Calu3 (cell line): ENCODE results near the gene NPC1. TPM values are rescaled to one million over a fixed set of nuclear protein-coding genes. Genes with fewer than 3 reads are reported as not detected.
"Not testable (repeated sequence)": the region's sequence is repeated elsewhere in the genome, so short reads cannot be mapped to it uniquely, and the experiment has no call there.

Experiments
- BruUV-seq: library from RNA; stranded (reverse); fragments of 400-500 nt; replicated peaks from 2 replicates; lab custom pipeline; 2021; lab: Mats Ljungman, UMichigan
- CTCF ChIA-PET: fragments of 300-600 bp; sonication (Branson Sonifier 250); formaldehyde crosslinking; loops from one replicate; lab custom pipeline; 2022; ENCODE audit warnings: antibody characterized with exemption; lab: Charles Lee
- DNase-seq: peaks from one replicate; pipeline ENCODE4 v3.0.0; 2022
- H3K27ac Mint-ChIP-seq: one replicate; pipeline ENCODE4 v1.8.0; 2022; ENCODE audit warnings: mixed read lengths; ENCODE audit not compliant: unreplicated experiment
- H3K27me3 Mint-ChIP-seq: one replicate; pipeline ENCODE4 v1.8.0; 2022; ENCODE audit warnings: mixed read lengths; ENCODE audit not compliant: unreplicated experiment
- H3K36me3 Mint-ChIP-seq: one replicate; pipeline ENCODE4 v1.8.0; 2022; ENCODE audit warnings: mild to moderate bottlenecking, moderate library complexity, mixed read lengths; ENCODE audit not compliant: insufficient read depth, unreplicated experiment
- H3K4me1 Mint-ChIP-seq: one replicate; pipeline ENCODE4 v1.8.0; 2022; ENCODE audit warnings: mild to moderate bottlenecking, low read depth, mixed read lengths; ENCODE audit not compliant: unreplicated experiment
- H3K4me3 Mint-ChIP-seq: one replicate; pipeline ENCODE4 v1.8.0; 2022; ENCODE audit warnings: mild to moderate bottlenecking, low read depth, moderate library complexity, mixed read lengths; ENCODE audit not compliant: unreplicated experiment
- H3K9me3 Mint-ChIP-seq: one replicate; pipeline ENCODE4 v1.8.0; 2022; ENCODE audit warnings: low read depth, mixed read lengths; ENCODE audit not compliant: unreplicated experiment
- CTCF ChIP-seq: fragments of 200-600 bp; IDR thresholded peaks from one replicate; pipeline ENCODE4 v1.8.0; 2022; ENCODE audit warnings: antibody characterized with exemption; ENCODE audit not compliant: unreplicated experiment
- intact Hi-C: fragments of 100-400 bp; cut with micrococcal nuclease; formaldehyde crosslinking; loops from one replicate; pipeline ENCODE4 v1.10.0; 2022; ENCODE audit not compliant: unreplicated experiment
- total RNA-seq: library from RNA; stranded (reverse); gene quantifications from 2 replicates; pipeline ENCODE4 v1.2.3, GENCODE V29; 2022

Gene NPC1
- total RNA-seq, 1 experiment from 2014 or later = 84.7 TPM

- H3K9me3 Mint-ChIP-seq = no peaks in the 10 kb centered on the region
- intact Hi-C loops = loop anchor here (5.0 kb wide), 1 partner anchor 206 kb away; no protein-coding TSS in a partner anchor
- DNase-seq = no peak
Observed at GRCh38 chr18:23495723-23496440, 90.4 kb downstream of the NPC1 start.

GRCh38 chr18:23494992-23495391, 91.3 kb downstream of the NPC1 start:
- Mint-ChIP-seq H3K9me3 (no peaks in the 10 kb centered on the region), H3K4me1 (peaks cover 8% of the 10 kb centered on the region), H3K27ac (no peak overlapping the region), H3K4me3 (no peak overlapping the region), H3K36me3 (no peaks in the 10 kb centered on the region), H3K27me3 (no peaks in the 10 kb centered on the region)
- DNase-seq = peak; percentile 15
- no TSS peak for BruUV-seq
- intact Hi-C loops = loop anchor here (5.0 kb wide), 1 partner anchor 207 kb away; no protein-coding TSS in a partner anchor
- no peak for TF ChIP-seq CTCF
- CTCF ChIA-PET = no interaction called here

More at GRCh38 chr18:23495723-23496440, 90.4 kb downstream of the NPC1 start:
- Mint-ChIP-seq H3K36me3 (no peaks in the 10 kb centered on the region), H3K4me3 (no peak overlapping the region), H3K27ac (no peak overlapping the region), H3K27me3 (no peaks in the 10 kb centered on the region), H3K4me1 (peaks cover 8% of the 10 kb centered on the region)
- TF ChIP-seq CTCF = no peak
- no TSS peak for BruUV-seq
- CTCF ChIA-PET = no interaction called here

GRCh38 chr18:23493654-23494053, 92.7 kb downstream of the NPC1 start:
- Mint-ChIP-seq H3K27me3 (no peaks in the 10 kb centered on the region), H3K9me3 (no peaks in the 10 kb centered on the region), H3K27ac (no peak overlapping the region), H3K36me3 (no peaks in the 10 kb centered on the region), H3K4me3 (no peak overlapping the region), H3K4me1 (peaks cover 8% of the 10 kb centered on the region)
- TF ChIP-seq CTCF = no peak
- no peak for DNase-seq
- BruUV-seq = no TSS peak
- intact Hi-C loops = no loop called here
- CTCF ChIA-PET = no interaction called here

DNA sequence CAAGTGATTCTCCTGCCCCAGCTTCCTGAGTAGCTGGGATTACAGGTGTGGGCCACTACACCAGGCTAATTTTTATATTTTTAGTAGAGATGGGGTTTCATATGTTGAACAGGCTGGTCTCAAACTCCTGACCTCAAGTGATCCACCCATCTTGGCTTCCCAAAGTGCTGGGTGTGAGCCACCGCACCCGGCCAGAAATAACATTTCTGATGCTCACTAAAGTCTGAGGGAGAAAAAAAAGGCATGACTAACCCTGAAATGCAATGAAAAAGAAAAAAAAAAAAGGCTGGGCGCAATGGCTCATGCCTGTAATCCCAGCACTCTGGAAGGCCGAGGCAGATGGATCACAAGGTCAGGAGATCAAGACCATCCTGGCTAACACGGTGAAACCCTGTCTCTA, 96.7 kb downstream of the NPC1 start:
- DNase-seq, intact Hi-C loops, H3K36me3 Mint-ChIP-seq, H3K9me3 Mint-ChIP-seq, H3K27me3 Mint-ChIP-seq, H3K27ac Mint-ChIP-seq, BruUV-seq, H3K4me3 Mint-ChIP-seq: not testable (repeated sequence)
- peaks cover 14% of the 10 kb centered on the region for H3K4me1 Mint-ChIP-seq
- CTCF ChIA-PET = interaction anchor here (0.7 kb wide), 1 partner anchor 106 kb away, joined by 4 read pairs; no protein-coding TSS in a partner anchor
